K562 (cell line): ENCODE measurements around the gene ZNF460. TPM values are rescaled to one million over a fixed set of nuclear protein-coding genes. Genes with fewer than 3 reads are reported as not detected.

Experiments used
- CCNT2 ChIP-seq: IDR thresholded peaks from 2 replicates; pipeline ENCODE4 v1.6.1; 2011; ENCODE audit warnings: borderline replicate concordance, low read depth, mild to moderate bottlenecking, moderate library complexity, mixed read lengths, low read length; ENCODE audit not compliant: insufficient read length; ENCODE audit errors: extremely low read depth
- ELF2 ChIP-seq: fragments of 250-450 bp; sonication (Bioruptor Pico); IDR thresholded peaks from 2 replicates; pipeline ENCODE4 v1.5.0; 2021; ENCODE audit warnings: mild to moderate bottlenecking
- FOXP1 ChIP-seq: sonication (generic); formaldehyde crosslinking; IDR thresholded peaks from 2 replicates; pipeline ENCODE4 v1.8.0; 2022; ENCODE audit warnings: mild to moderate bottlenecking, missing genetic modification reagents
- RFX7 ChIP-seq: fragments of 250-450 bp; sonication (Bioruptor Pico); IDR thresholded peaks from 2 replicates; pipeline ENCODE4 v1.5.1; 2021; ENCODE audit warnings: mild to moderate bottlenecking
- TEAD2 ChIP-seq: fragments of 450-650 bp; IDR thresholded peaks from 2 replicates; pipeline ENCODE4 v1.6.1; 2016; ENCODE audit warnings: missing genetic modification characterization, control low read depth, missing compliant biosample characterization
- TEAD4 ChIP-seq, 2 experiments: sonication (generic) in 1 of 2; formaldehyde crosslinking in 1 of 2; IDR thresholded peaks; 2 replicates each; pipeline versions ENCODE4 v1.6.1 to v1.8.0; 2012 to 2022; ENCODE audit warnings: borderline replicate concordance in 1 of 2, inconsistent platforms in 1 of 2, low read length in 1 of 2, mild to moderate bottlenecking in 1 of 2, missing genetic modification reagents in 1 of 2
- ZBTB17 ChIP-seq: fragments of 450-650 bp; formaldehyde crosslinking; IDR thresholded peaks from 2 replicates; pipeline ENCODE4 v1.4.0; 2020; ENCODE audit warnings: mild to moderate bottlenecking
- ZBTB8A ChIP-seq: fragments of 450-650 bp; IDR thresholded peaks from 2 replicates; pipeline ENCODE4 v1.6.1; 2018; ENCODE audit warnings: mild to moderate bottlenecking, moderate library complexity; ENCODE audit not compliant: partially characterized antibody
- ZC3H11A ChIP-seq: IDR thresholded peaks from 2 replicates; pipeline ENCODE4 v1.6.1; 2012; ENCODE audit warnings: low read depth, low read length, improper control_type of control experiment
- ZNF408 ChIP-seq: fragments of 250-450 bp; sonication (Bioruptor Pico); IDR thresholded peaks from 2 replicates; pipeline ENCODE4 v1.4.0; 2020; ENCODE audit warnings: low read depth, mild to moderate bottlenecking, moderate library complexity
- ZNF57 ChIP-seq: fragments of 450-650 bp; formaldehyde crosslinking; IDR thresholded peaks from 2 replicates; pipeline ENCODE4 v1.4.0; 2020; ENCODE audit warnings: mild to moderate bottlenecking, moderate library complexity
- polyA plus RNA-seq, 8 experiments: library from polyadenylated mRNA; depleted of rRNA in 4 of 8; stranded (reverse) in 5 of 8; unstranded in 3 of 8; fragments of >200 nt; fragmentation: Nextera tagmentation in 2 of 8; fragmentation: Illumina TruSeq in 1 of 8; extraction: Ambion mirVana in 2 of 8; extraction: Trizol in 1 of 8; gene quantifications; 2 replicates each; pipeline versions ENCODE4 v1.2.1 to v1.2.3, GENCODE V29; 2011 to 2014; ENCODE audit warnings: inconsistent platforms in 1 of 8, missing spikeins in 1 of 8
- total RNA-seq, 7 experiments: library from RNA; depleted of rRNA in 6 of 7; stranded (reverse); fragments of >200 nt in 6 of 7; fragmentation: Illumina TruSeq in 2 of 7; extraction: Trizol in 2 of 7; gene quantifications; 2 replicates each; pipeline versions ENCODE4 v1.2.1 to v1.2.3, GENCODE V29; 2011 to 2021; ENCODE audit warnings: low replicate concordance in 1 of 7
- TF ChIP-seq, protein P1 (sequence below): fragments of 450-650 bp; IDR thresholded peaks from 2 replicates; pipeline ENCODE4 v1.6.1; 2016; ENCODE audit warnings: low read depth
- TF ChIP-seq, protein P2 (sequence below), 3 experiments: IDR thresholded peaks in 2 of 3; conservative IDR thresholded peaks in 1 of 3; 2 replicates each; pipeline ENCODE4 v1.5.1; 2011 to 2012; ENCODE audit warnings: low read length in 3 of 3, mild to moderate bottlenecking in 3 of 3, control low read depth in 2 of 3, improper control_type of control experiment in 1 of 3, inconsistent platforms in 1 of 3, low read depth in 1 of 3, mixed read lengths in 1 of 3, moderate library complexity in 1 of 3; ENCODE audit not compliant: insufficient read depth in 2 of 3
- TF ChIP-seq, protein P3 (sequence below): fragments of 250-450 bp; sonication (Bioruptor Pico); IDR thresholded peaks from 2 replicates; pipeline ENCODE4 v1.9.0; 2021; ENCODE audit warnings: mild to moderate bottlenecking

Gene ZNF460
- total and polyA plus RNA-seq, 9 of the 15 experiments (the other 6 are each of a cell fraction or from before 2014, with no cell fraction given) = 0.45 to 36.2 (median 16.6) TPM

DNA sequence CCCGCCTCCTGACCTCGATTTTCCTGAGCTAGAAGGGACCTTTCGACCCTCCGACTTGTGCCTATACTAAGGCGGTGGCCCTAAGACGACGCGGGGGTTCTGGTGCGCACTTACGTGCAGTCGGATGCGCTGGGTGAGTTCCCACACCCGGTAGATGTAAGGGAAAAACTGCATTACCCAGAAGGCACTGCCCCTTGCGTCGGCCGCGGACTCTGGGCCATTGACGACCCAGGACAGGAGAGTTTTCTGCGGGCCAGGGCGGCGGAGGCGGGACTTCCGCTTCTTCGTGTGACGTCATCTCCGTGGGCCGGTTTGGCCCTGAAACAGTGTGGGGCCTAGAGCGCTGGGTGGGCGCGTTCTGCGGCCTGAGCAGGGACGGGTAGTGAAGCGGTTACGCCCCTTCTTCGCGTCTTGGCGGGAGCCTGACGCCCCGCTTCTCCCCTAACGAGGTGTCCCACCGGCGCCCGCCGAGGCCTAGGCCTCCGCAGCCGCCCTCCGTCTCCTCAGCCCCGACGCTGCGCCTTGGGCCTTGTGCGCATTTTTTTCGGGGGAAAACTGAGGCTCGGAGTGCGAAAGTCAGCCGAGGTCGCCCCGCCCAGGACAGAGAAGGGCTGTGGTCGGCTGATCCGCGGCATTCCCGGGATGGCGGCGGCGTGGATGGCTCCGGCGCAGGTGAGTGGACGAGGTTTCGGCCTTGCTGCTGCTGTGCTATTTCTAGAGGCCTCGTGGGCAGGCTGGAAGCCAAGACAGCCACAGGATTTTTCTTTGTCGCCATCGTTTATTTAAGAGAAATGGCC, at the start of gene ZNF460 (continued):
- TF ChIP-seq, protein P1, sequence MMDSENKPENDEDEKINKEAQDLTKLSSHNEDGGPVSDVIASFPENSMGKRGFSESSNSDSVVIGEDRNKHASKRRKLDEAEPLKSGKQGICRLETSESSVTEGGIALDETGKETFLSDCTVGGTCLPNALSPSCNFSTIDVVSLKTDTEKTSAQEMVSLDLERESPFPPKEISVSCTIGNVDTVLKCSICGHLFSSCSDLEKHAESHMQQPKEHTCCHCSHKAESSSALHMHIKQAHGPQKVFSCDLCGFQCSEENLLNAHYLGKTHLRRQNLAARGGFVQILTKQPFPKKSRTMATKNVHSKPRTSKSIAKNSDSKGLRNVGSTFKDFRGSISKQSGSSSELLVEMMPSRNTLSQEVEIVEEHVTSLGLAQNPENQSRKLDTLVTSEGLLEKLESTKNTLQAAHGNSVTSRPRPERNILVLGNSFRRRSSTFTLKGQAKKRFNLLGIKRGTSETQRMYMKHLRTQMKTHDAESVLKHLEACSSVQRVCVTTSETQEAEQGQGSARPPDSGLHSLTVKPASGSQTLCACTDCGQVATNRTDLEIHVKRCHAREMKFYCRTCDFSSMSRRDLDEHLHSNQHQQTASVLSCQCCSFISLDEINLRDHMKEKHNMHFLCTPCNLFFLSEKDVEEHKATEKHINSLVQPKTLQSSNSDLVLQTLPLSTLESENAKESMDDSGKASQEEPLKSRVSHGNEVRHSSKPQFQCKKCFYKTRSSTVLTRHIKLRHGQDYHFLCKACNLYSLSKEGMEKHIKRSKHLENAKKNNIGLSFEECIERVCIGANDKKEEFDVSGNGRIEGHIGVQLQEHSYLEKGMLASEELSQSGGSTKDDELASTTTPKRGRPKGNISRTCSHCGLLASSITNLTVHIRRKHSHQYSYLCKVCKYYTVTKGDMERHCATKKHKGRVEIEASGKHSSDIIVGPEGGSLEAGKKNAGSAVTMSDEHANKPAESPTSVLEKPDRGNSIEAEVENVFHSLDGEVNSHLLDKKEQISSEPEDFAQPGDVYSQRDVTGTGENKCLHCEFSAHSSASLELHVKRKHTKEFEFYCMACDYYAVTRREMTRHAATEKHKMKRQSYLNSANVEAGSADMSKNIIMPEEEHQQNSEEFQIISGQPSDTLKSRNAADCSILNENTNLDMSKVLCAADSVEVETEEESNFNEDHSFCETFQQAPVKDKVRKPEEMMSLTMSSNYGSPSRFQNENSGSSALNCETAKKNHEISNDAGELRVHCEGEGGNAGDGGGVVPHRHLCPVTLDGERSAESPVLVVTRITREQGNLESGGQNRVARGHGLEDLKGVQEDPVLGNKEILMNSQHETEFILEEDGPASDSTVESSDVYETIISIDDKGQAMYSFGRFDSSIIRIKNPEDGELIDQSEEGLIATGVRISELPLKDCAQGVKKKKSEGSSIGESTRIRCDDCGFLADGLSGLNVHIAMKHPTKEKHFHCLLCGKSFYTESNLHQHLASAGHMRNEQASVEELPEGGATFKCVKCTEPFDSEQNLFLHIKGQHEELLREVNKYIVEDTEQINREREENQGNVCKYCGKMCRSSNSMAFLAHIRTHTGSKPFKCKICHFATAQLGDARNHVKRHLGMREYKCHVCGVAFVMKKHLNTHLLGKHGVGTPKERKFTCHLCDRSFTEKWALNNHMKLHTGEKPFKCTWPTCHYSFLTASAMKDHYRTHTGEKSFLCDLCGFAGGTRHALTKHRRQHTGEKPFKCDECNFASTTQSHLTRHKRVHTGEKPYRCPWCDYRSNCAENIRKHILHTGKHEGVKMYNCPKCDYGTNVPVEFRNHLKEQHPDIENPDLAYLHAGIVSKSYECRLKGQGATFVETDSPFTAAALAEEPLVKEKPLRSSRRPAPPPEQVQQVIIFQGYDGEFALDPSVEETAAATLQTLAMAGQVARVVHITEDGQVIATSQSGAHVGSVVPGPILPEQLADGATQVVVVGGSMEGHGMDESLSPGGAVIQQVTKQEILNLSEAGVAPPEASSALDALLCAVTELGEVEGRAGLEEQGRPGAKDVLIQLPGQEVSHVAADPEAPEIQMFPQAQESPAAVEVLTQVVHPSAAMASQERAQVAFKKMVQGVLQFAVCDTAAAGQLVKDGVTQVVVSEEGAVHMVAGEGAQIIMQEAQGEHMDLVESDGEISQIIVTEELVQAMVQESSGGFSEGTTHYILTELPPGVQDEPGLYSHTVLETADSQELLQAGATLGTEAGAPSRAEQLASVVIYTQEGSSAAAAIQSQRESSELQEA = no peak; the same call in 1 of the 2 replicates
- TF ChIP-seq, protein P2, sequence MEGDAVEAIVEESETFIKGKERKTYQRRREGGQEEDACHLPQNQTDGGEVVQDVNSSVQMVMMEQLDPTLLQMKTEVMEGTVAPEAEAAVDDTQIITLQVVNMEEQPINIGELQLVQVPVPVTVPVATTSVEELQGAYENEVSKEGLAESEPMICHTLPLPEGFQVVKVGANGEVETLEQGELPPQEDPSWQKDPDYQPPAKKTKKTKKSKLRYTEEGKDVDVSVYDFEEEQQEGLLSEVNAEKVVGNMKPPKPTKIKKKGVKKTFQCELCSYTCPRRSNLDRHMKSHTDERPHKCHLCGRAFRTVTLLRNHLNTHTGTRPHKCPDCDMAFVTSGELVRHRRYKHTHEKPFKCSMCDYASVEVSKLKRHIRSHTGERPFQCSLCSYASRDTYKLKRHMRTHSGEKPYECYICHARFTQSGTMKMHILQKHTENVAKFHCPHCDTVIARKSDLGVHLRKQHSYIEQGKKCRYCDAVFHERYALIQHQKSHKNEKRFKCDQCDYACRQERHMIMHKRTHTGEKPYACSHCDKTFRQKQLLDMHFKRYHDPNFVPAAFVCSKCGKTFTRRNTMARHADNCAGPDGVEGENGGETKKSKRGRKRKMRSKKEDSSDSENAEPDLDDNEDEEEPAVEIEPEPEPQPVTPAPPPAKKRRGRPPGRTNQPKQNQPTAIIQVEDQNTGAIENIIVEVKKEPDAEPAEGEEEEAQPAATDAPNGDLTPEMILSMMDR (IDR thresholded peaks at IDR 0.05 in 2 of 3, conservative IDR thresholded peaks at IDR 0.05 in 1 of 3; ENCODE audit: insufficient read depth in 2 of 3, low read depth in 1 of 3, low read length in 3 of 3) = no peak
- no peak for TF ChIP-seq TEAD4 (IDR thresholded peaks at IDR 0.05; ENCODE audit: low read length)
- 0 out of 2 replicates have a peak, but pooled peaks have one; percentile 25 for TF ChIP-seq TEAD4 (CRISPR knock-in tag; IDR thresholded peaks at IDR 0.05; ENCODE audit: borderline replicate concordance)
- TF ChIP-seq ZNF57 (CRISPR knock-in tag) = no peak
- no peak for TF ChIP-seq ZC3H11A
- TF ChIP-seq ZBTB17 (CRISPR knock-in tag) = no peak
- TF ChIP-seq TEAD2 = no peak
- no peak for TF ChIP-seq CCNT2
- TF ChIP-seq ELF2 (CRISPR knock-in tag) = no peak
- TF ChIP-seq, protein P3, sequence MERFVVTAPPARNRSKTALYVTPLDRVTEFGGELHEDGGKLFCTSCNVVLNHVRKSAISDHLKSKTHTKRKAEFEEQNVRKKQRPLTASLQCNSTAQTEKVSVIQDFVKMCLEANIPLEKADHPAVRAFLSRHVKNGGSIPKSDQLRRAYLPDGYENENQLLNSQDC (CRISPR knock-in tag) = no peak
- no peak for TF ChIP-seq ZNF408 (CRISPR knock-in tag)
- no peak for TF ChIP-seq ZBTB8A
- TF ChIP-seq RFX7 (CRISPR knock-in tag) = no peak
- TF ChIP-seq FOXP1 (CRISPR knock-in tag) = peak; percentile 78; the same call in 1 of the 2 replicates
